Fibroblast of lung (primary cell): Measurements from ENCODE around the gene NAP1L1.

Experiments
- CTCF ChIP-seq, 2 donors: IDR thresholded peaks in 1 of 2; conservative IDR thresholded peaks in 1 of 2; 1 replicate in 1 of 2; 2 replicates in 1 of 2; pipeline ENCODE4 v1.5.1; 2011 to 2012; ENCODE audit warnings: low read length in 2 of 2, control low read depth in 1 of 2, inconsistent platforms in 1 of 2, low read depth in 1 of 2, mild to moderate bottlenecking in 1 of 2
- EZH2 ChIP-seq: IDR thresholded peaks from 2 replicates; pipeline ENCODE4 v1.5.1; 2012; ENCODE audit warnings: low read length, control low read depth, mild to moderate bottlenecking; ENCODE audit errors: missing control alignments

- TF ChIP-seq EZH2 (no peak), CTCF (conservative IDR thresholded peaks at IDR 0.05 in 1 of 2, IDR thresholded peaks at IDR 0.05 in 1 of 2; ENCODE audit: low read depth in 1 of 2, low read length in 2 of 2) (no peak)
These were observed 10.3 kb upstream of the NAP1L1 start for GRCh38 chr12:76094754-76095153.
